ENCODE data around the gene MN1. TPM values are rescaled to one million over a fixed set of nuclear protein-coding genes. Genes with fewer than 3 reads are reported as not detected.

The MN1 gene
- total and polyA plus RNA-seq, 2 donors (not counting 1 experiment from before 2014, with no cell fraction given), result 2.8 to 7.4 TPM

DNA sequence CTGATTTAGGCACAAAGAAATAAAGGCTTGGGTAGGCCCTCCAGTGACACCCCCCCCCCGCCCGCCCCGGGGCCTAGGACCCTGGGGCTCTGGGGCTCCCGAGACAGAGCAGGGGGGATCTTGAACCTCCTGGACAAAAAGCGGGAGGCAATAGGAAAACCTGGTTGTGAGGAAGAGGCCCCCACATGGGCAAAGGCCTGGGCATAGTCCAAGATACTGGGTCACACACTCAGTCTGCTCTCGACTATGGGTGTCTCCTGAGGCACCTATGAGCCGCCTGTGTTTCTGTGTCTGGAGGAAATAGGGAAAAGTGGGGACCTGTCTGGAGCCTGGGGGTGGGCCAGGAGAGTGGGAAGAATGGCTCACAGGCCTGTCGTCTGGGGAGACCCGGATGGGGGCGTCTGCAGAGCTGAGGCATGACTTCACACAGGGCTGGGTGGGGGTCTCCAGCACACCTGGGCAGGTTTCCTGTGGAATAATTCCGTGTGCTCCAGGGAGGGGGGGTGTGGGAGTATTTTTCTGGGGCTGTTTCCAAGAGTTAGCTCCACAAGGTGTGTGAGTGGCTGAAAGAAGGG lies 2.4 kb upstream of the MN1 start:
- H3K79me2 ChIP-seq (ENCODE audit: control insufficient read depth, insufficient read depth, low read length), result no peaks in the 10 kb centered on the region
- H3K4me1 ChIP-seq (ENCODE audit: control insufficient read depth, extremely low read depth, insufficient read depth, low read length), result peaks cover 3% of the 10 kb centered on the region
- peaks cover 8% of the 10 kb centered on the region for H3K27me3 ChIP-seq (ENCODE audit: control insufficient read depth, insufficient read depth, low read length)
- no peak for DNase-seq (ENCODE audit: low read depth in 2 of 2)
- no peak overlapping the region for H2AFZ ChIP-seq (ENCODE audit: low read length)
- no peak overlapping the region for H3K9ac ChIP-seq (ENCODE audit: insufficient read depth, low read length)
- TF ChIP-seq CTCF (conservative IDR thresholded peaks at IDR 0.05 in 1 of 2, IDR thresholded peaks at IDR 0.05 in 1 of 2; ENCODE audit: low read depth in 1 of 2, low read length in 2 of 2), result no peak
- no peak overlapping the region for H3K4me2 ChIP-seq (ENCODE audit: extremely low read depth, insufficient read depth, low read length)
- no peak overlapping the region for H3K4me3 ChIP-seq (replicated peaks in 1 of 4; ENCODE audit: control extremely low read depth in 1 of 4, insufficient read depth in 1 of 4, low read depth in 3 of 4, low read length in 4 of 4)
- H4K20me1 ChIP-seq (ENCODE audit: control insufficient read depth, extremely low read depth, insufficient read depth, low read length), result no peaks in the 10 kb centered on the region
- no peaks in the 10 kb centered on the region for H3K9me3 ChIP-seq (ENCODE audit: control insufficient read depth, insufficient read depth, low read depth, low read length)
- no peak overlapping the region for H3K27ac ChIP-seq (ENCODE audit: insufficient read depth, low read length)
- no peaks in the 10 kb centered on the region for H3K36me3 ChIP-seq (ENCODE audit: control insufficient read depth, insufficient read depth, low read length)

DNA sequence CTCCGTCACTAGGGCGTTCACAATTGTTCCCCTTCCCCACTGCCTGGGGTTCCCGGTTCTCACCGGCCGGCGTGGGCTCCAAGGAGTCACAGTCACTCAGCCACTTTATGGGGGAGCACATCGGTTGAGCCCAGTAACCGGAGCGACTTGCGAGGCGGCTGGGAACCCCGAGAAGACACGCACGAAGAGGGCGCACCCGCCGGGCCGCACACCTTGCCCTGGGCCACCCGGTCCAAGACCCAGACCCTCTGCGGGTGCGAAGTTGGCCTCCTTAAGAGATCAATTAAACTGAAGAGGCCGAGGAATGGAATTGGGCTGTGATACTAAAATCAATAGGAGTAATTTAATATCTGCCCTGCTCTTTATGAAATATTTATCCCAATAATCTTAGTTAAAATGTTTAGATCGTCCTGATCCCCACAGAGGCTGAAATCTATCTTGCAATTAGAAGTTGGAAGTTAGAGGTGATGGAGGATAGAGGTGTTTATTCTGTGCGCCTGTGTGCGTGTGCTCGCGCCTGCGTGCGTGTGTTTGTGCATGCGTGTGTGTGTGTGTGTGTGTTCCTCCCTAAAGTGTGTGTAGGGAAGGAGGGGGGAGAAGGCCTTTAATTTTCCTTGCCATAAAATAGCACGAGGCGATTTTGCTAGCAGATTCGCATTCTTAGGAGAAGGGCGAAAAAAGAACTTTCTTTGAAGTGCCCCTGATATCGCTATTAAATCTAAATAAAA lies 954 bp upstream of the MN1 start:
- no peak for DNase-seq (ENCODE audit: low read depth in 2 of 2)
- H3K27me3 ChIP-seq (ENCODE audit: control insufficient read depth, insufficient read depth, low read length), result peaks cover 8% of the 10 kb centered on the region
- H2AFZ ChIP-seq (ENCODE audit: low read length), result peak overlapping the region; percentile 57
- H3K27ac ChIP-seq (ENCODE audit: insufficient read depth, low read length), result no peak overlapping the region
- TF ChIP-seq EZH2 (IDR thresholded peaks at IDR 0.05; ENCODE audit: low read length, missing control alignments) (no peak), CTCF (conservative IDR thresholded peaks at IDR 0.05 in 1 of 2, IDR thresholded peaks at IDR 0.05 in 1 of 2; ENCODE audit: low read depth in 1 of 2, low read length in 2 of 2) (no peak)
- no peaks in the 10 kb centered on the region for H3K79me2 ChIP-seq (ENCODE audit: control insufficient read depth, insufficient read depth, low read length)
- H3K36me3 ChIP-seq (ENCODE audit: control insufficient read depth, insufficient read depth, low read length), result no peaks in the 10 kb centered on the region
- H3K4me2 ChIP-seq (ENCODE audit: extremely low read depth, insufficient read depth, low read length), result peak overlapping the region; percentile 81
- H4K20me1 ChIP-seq (ENCODE audit: control insufficient read depth, extremely low read depth, insufficient read depth, low read length), result no peaks in the 10 kb centered on the region
- H3K9ac ChIP-seq (ENCODE audit: insufficient read depth, low read length), result no peak overlapping the region
- H3K4me1 ChIP-seq (ENCODE audit: control insufficient read depth, extremely low read depth, insufficient read depth, low read length), result peaks cover 3% of the 10 kb centered on the region
- peak overlapping the region; percentile 54 to 76 (median 66) for H3K4me3 ChIP-seq (replicated peaks in 1 of 4; ENCODE audit: control extremely low read depth in 1 of 4, insufficient read depth in 1 of 4, low read depth in 3 of 4, low read length in 4 of 4)
- H3K9me3 ChIP-seq (ENCODE audit: control insufficient read depth, insufficient read depth, low read depth, low read length), result no peaks in the 10 kb centered on the region

GRCh38 chr22:27801202-27801615 lies 347 bp downstream of the MN1 start:
- Histone ChIP-seq H3K4me2 (ENCODE audit: extremely low read depth, insufficient read depth, low read length) (peak overlapping the region; percentile 81), H3K9me3 (ENCODE audit: control insufficient read depth, insufficient read depth, low read depth, low read length) (no peaks in the 10 kb centered on the region), H3K27me3 (ENCODE audit: control insufficient read depth, insufficient read depth, low read length) (no peaks in the 10 kb centered on the region), H3K4me3 (replicated peaks in 1 of 4; ENCODE audit: control extremely low read depth in 1 of 4, insufficient read depth in 1 of 4, low read depth in 3 of 4, low read length in 4 of 4) (peak overlapping the region; percentile 54 to 76 (median 66)), H3K27ac (ENCODE audit: insufficient read depth, low read length) (peak overlapping the region; percentile 14), H3K79me2 (ENCODE audit: control insufficient read depth, insufficient read depth, low read length) (no peaks in the 10 kb centered on the region), H4K20me1 (ENCODE audit: control insufficient read depth, extremely low read depth, insufficient read depth, low read length) (no peaks in the 10 kb centered on the region), H2AFZ (ENCODE audit: low read length) (peak overlapping the region; percentile 69), H3K9ac (ENCODE audit: insufficient read depth, low read length) (peak overlapping the region; percentile 37), H3K4me1 (ENCODE audit: control insufficient read depth, extremely low read depth, insufficient read depth, low read length) (peaks cover 3% of the 10 kb centered on the region), H3K36me3 (ENCODE audit: control insufficient read depth, insufficient read depth, low read length) (no peaks in the 10 kb centered on the region)
- DNase-seq (ENCODE audit: low read depth in 2 of 2), result peak in 1 of 2 donors; percentile 66
- TF ChIP-seq CTCF (conservative IDR thresholded peaks at IDR 0.05 in 1 of 2, IDR thresholded peaks at IDR 0.05 in 1 of 2; ENCODE audit: low read depth in 1 of 2, low read length in 2 of 2), result no peak
- no peak for TF ChIP-seq EZH2 (IDR thresholded peaks at IDR 0.05; ENCODE audit: low read length, missing control alignments)
